ENCODE results near the gene RUSC1.
A peak's percentile ranks its signal among the peaks of the same experiment; 100 is the strongest.

The RUSC1 gene

GRCh38 chr1:155379180-155379579 is 58.5 kb downstream of the RUSC1 start:
- H3K4me3 Mint-ChIP-seq = no peak overlapping the region
- no peak overlapping the region for H3K27ac Mint-ChIP-seq
- peaks cover 23% of the 10 kb centered on the region for H3K36me3 Mint-ChIP-seq
- no peaks in the 10 kb centered on the region for H3K4me1 Mint-ChIP-seq
- no peaks in the 10 kb centered on the region for H3K27me3 Mint-ChIP-seq
- ATAC-seq (ENCODE audit: low read depth) (no peak), DNase-seq (ENCODE audit: low spot score in 2 of 2) (no peak)
- no peaks in the 10 kb centered on the region for H3K9me3 Mint-ChIP-seq

DNA sequence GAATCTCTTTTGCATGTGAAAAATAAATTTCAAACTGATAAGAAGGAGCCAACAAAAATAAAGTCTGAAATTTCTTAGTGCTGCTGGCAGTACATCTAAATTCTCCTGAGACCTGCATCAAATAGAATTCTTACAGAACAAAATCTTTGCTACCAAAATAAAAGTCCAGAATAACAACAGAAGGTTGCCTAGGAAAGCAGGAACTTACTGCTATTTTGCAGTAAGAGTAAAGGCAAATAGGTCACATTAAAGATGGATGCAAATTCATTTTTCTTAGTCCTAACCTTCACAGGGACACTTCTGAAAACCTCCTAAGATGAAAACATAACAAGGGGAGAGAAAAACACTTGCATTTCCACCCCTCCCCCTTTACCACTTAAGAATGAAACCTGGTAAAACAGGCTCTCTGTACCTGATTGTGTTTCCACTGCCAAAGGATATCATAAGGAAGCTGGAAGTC is 59.0 kb downstream of the RUSC1 start:
- Mint-ChIP-seq H3K27ac (no peak overlapping the region), H3K4me3 (no peak overlapping the region), H3K4me1 (no peaks in the 10 kb centered on the region), H3K36me3 (peaks cover 21% of the 10 kb centered on the region), H3K9me3 (no peaks in the 10 kb centered on the region), H3K27me3 (no peaks in the 10 kb centered on the region)
- ATAC-seq (ENCODE audit: low read depth) (peak; percentile 71), DNase-seq (ENCODE audit: low spot score in 2 of 2) (no peak)
